Renal cortex interstitium (tissue), 15 donors: ENCODE results near the gene BCL3. TPM values are rescaled to one million over a fixed set of nuclear protein-coding genes. Genes with fewer than 3 reads are reported as not detected.
"Not testable (repeated sequence)": the region's sequence is repeated elsewhere in the genome, so short reads cannot be mapped to it uniquely, and the experiment has no call there.

Experiments
- DNase-seq, 11 donors: peaks; one replicate each; pipeline ENCODE4 v3.0.0-alpha.2; 2013; ENCODE audit warnings: low read depth in 9 of 11, low spot score in 4 of 11; ENCODE audit errors: extremely low read depth in 1 of 11
- long read RNA-seq, 16 experiments: transcript quantifications; one replicate each; lab custom pipeline, GENCODE V29; 2026
- polyA plus RNA-seq, 3 donors: library from polyadenylated mRNA; unstranded; fragments of 120-200 nt; gene quantifications; one replicate each; pipeline ENCODE4 v1.2.1, GENCODE V29; 2013; ENCODE audit not compliant: insufficient read length in 3 of 3

The BCL3 gene, protein sequence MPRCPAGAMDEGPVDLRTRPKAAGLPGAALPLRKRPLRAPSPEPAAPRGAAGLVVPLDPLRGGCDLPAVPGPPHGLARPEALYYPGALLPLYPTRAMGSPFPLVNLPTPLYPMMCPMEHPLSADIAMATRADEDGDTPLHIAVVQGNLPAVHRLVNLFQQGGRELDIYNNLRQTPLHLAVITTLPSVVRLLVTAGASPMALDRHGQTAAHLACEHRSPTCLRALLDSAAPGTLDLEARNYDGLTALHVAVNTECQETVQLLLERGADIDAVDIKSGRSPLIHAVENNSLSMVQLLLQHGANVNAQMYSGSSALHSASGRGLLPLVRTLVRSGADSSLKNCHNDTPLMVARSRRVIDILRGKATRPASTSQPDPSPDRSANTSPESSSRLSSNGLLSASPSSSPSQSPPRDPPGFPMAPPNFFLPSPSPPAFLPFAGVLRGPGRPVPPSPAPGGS
- 10 to 100 TPM in 1 of 3 donors, 1 to 10 TPM in 2; 4.4 to 14.3 (median 9.0) TPM for polyA plus RNA-seq
- long read RNA-seq, donor 1, partial matches to known transcripts, result 0 of 3 reads
- long read RNA-seq, donor 1, other reads (novel, unspliced or antisense), result 0 of 3 reads
- long read RNA-seq, donor 2, partial matches to known transcripts, result 0 of 3 reads
- long read RNA-seq, donor 2, other reads (novel, unspliced or antisense), result 0 of 3 reads
- long read RNA-seq, donor 3, partial matches to known transcripts, result 0 of 1 reads
- long read RNA-seq, donor 3, other reads (novel, unspliced or antisense), result 0 of 1 reads
- long read RNA-seq, donor 4, partial matches to known transcripts, result 0 of 2 reads
- long read RNA-seq, donor 4, other reads (novel, unspliced or antisense), result 0 of 2 reads
- long read RNA-seq, donor 5, partial matches to known transcripts, result 0 of 5 reads
- long read RNA-seq, donor 5, other reads (novel, unspliced or antisense), result 0 of 5 reads
- long read RNA-seq, donor 6, partial matches to known transcripts, result 0 of 5 reads
- long read RNA-seq, donor 6, other reads (novel, unspliced or antisense), result 0 of 5 reads
- long read RNA-seq, donor 7, partial matches to known transcripts, result 0 of 5 reads
- long read RNA-seq, donor 7, other reads (novel, unspliced or antisense), result 0 of 5 reads
- long read RNA-seq, donor 8, partial matches to known transcripts, result 0 of 6 reads
- long read RNA-seq, donor 8, other reads (novel, unspliced or antisense), result 0 of 6 reads
- long read RNA-seq, donor 9, partial matches to known transcripts, result 0 of 5 reads
- long read RNA-seq, donor 9, other reads (novel, unspliced or antisense), result 0 of 5 reads
- long read RNA-seq, donor 10, partial matches to known transcripts, result 0 of 5 reads
- long read RNA-seq, donor 10, other reads (novel, unspliced or antisense), result 0 of 5 reads
- long read RNA-seq, donor 11, partial matches to known transcripts, result 0 of 1 reads
- long read RNA-seq, donor 11, other reads (novel, unspliced or antisense), result 0 of 1 reads
- long read RNA-seq, donor 12, result 0 reads
- long read RNA-seq, donor 13, transcript BCL3-201 (9 exons, 2,038 nt), result major isoform, 5 of 7 reads
- long read RNA-seq, donor 13, partial matches to known transcripts, result 0 of 7 reads
- long read RNA-seq, donor 13, other reads (novel, unspliced or antisense), result 0 of 7 reads
- long read RNA-seq, donor 14, partial matches to known transcripts, result 0 of 1 reads
- long read RNA-seq, donor 14, other reads (novel, unspliced or antisense), result 0 of 1 reads
- long read RNA-seq, donor 15, partial matches to known transcripts, result 0 of 1 reads
- long read RNA-seq, donor 15, other reads (novel, unspliced or antisense), result 0 of 1 reads
- long read RNA-seq, donor 16, transcript BCL3-201 (9 exons, 2,038 nt), result major isoform, 7 of 8 reads
- long read RNA-seq, donor 16, partial matches to known transcripts, result 0 of 8 reads
- long read RNA-seq, donor 16, other reads (novel, unspliced or antisense), result 0 of 8 reads

DNA sequence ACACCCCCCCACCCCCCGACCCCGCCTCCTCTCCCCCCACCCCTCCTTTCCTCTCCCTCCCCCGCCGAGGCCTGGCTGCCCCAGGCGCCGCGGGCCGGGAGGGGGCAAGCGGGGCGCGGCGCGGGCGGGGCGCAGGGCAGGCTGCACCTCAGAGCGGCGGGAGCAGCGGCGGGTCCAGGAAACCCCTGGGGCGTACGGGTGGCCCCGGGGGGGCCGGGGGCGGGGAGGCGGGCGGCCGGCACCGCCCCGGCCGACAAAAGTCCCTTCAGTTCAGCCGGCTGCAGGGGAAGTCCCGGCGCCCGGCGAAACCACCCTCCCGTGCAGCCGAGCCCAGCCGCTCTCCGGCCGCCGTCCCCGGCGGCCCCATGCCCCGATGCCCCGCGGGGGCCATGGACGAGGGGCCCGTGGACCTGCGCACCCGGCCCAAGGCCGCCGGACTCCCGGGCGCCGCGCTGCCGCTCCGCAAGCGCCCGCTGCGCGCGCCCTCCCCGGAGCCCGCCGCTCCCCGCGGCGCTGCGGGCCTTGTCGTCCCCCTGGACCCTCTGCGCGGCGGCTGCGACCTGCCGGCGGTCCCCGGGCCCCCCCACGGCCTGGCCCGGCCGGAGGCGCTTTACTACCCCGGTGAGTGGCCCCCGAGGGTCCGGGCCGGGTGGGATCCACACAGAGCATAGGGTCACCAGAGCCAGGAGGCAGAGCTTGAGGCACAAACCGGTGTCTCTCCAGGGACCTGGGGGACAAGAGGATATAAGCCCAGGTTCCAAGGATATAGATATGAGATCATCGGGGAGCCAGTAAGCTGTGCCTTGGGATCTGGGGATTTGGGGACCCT is at the start of gene BCL3:
Gene BCL3 (plus strand): TSS at position 283 of the 829 bp plus-strand sequence. CDS start 83 bp downstream, at position 366.
- no peak for DNase-seq

GRCh38 chr19:44700547-44700946 is 48.0 kb upstream of the BCL3 start:
- DNase-seq, result no peak

DNA sequence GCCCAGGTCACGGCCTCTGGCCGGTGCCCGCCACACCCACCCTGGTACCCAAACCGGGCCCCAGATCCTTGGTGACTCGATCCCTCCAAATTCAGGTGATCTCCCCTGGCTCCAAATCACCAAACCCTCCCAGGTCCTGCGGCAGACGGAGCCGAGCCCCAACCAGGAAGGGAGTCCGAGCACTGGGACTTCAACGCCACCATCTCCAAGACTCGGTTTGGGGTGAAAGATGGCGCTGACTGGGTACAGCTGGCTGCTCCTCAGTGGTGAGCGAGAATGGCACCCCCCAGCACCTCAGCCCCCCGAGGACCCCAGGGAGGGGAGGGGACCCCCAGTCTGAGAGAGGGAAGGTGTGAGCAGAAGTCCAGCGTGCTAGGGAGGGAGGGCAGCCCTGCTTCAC is 47.3 kb upstream of the BCL3 start:
- no peak for DNase-seq

- no peak for DNase-seq
Observed at GRCh38 chr19:44702551-44703176, 45.8 kb upstream of the BCL3 start.

GRCh38 chr19:44703336-44704078 is 45.0 kb upstream of the BCL3 start:
- DNase-seq, result no peak

DNA sequence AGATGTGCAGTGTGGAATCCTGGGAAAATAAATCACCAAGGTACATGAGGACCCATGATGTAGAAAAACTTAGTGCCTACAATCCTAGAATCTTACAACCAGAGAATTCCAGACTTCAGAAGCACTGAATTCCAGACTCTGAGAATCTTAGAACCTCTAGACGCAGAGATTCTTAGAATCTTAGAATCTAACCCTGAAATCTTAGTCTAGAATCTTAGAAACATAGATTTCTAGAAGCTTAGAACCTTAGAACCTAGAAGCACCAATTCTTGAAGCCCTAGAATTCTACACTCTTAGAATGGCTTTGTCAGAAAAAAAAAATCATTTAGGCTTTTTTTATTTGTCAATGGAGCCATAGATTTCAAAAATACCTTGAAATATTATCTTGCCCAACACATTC is 43.5 kb upstream of the BCL3 start:
- no peak for DNase-seq

DNA sequence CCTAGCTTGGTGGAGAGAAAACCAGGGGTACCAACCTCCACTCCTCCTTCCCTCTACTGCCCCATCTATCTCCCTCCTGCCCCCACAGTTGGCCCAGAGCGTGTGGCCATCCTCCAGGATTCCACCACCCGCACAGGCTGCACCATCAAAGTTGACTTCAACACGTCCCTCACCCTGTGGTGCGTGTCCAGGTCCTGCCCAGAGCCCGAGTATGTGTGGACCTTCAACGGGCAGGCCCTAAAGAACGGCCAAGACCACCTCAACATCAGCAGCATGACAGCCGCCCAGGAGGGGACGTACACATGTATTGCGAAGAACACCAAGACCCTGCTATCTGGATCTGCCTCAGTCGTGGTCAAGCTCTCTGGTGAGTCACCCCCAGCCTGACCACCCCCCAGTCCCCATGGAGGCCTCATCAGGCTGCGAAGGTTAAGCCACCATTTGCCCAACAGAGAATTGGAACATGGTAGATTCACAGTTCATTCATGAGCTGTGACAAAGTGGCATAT is 43.0 kb upstream of the BCL3 start:
- DNase-seq, result no peak

DNA sequence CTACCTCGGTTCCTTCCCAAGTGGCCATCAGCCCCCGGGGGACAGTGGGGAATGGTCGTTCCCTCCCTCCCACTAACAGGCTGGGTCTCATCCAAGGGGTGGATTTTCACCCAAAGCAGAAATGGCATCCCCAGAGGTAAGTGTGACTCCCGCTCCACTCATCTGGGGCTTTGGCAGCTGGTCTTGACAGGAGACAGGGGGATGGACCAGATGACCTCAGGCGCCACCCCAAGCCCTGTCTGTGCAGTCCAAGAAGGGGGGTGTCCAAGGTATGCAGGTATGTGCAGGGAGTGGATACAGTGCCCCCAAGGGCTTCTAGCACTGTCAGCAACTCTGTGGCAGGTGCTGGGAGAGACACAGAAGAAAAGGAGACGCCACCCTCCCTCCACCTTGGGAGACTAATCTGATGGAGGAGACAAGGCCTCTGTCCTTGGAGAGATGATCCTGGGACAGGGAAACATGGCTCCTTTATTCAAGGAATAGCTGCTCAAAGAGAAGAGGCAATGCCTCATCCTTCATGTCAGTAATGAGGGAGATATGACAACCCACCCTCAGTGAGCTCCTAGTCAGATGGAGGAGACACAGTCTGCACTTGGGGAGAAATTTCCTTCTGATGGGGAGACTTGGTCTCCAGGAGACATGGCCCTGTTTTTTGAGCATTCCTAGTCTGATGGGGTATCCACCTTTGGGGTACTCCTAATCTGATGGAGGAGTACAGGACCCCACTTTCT is 41.8 kb upstream of the BCL3 start:
- no peak for DNase-seq

GRCh38 chr19:44707794-44708193 is 40.7 kb upstream of the BCL3 start:
- DNase-seq, result no peak

DNA sequence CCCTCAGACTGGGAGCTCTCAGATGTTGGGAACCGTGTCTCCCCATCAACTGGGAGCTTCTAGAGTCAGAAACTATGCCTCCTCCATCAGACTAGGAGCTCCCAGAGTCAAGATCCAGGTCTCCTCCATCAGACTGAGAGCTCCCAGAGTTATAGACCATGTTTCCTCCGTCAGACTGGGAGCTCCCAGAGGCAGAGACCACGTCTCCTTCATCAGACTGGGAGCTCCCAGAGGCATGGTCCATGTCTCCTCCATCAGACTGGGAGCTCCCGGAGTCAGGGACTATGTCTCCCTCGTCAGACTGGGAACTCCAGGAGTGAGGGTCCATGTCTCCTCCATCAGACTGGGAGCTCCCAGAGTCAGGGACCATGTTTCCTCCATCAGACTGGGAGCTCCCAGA is 39.6 kb upstream of the BCL3 start:
- no peak for DNase-seq

DNA sequence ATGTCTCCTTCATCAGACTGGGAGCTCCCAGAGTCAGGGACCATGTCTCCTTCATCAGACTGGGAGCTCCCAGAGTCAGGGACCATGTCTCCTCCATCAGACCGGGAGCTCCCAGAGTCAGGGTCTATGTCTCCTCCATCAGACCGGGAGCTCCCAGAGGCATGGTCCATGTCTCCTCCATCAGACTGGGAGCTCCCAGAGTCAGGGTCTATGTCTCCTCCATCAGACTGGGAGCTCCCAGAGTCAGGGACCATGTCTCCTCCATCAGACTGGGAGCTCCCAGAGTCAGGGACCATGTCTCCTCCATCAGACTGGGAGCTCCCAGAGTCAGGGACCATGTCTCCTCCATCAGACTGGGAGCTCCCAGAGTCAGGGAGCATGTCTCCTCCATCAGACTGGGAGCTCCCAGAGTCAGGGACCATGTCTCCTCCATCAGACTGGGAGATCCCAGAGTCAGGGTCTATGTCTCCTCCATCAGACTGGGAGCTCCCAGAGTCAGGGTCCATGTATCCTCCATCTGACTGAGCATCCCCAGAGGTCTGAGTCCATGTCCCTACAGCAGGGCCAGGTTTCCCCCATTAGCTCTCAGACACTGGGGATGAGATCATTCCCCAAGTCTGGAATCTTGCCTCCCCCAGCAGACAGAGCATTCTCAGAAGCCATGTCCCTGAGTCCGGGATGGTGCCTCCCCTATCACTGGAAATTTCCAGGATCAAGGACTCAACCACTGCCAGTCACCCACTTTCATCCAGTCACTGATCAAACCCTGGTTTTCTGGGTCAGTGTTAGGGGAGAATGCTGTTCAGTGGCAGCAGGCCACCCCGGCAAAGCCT is 38.9 kb upstream of the BCL3 start:
- not testable (repeated sequence) for DNase-seq

DNA sequence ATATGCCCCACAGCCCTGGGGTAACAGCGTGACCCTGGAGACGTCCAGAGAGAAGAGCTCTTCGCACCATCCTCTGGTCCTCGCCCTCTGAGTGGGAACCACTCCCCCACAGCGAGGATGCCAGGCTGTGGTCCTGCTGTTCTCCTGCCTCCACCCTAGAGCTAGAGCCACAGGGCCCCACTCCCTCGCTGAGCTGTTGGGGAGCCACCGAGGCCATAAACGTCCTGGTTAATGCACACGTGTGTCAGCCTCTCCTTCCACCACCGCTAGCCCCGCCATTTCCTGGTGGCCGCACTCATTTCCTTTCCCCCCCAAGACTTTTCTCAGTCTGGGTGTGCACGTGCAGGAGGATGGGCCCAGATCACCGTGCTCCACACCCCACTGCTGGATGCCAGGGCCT is 38.0 kb upstream of the BCL3 start:
- no peak for DNase-seq

GRCh38 chr19:44712864-44713515 is 35.5 kb upstream of the BCL3 start:
- no peak for DNase-seq

DNA sequence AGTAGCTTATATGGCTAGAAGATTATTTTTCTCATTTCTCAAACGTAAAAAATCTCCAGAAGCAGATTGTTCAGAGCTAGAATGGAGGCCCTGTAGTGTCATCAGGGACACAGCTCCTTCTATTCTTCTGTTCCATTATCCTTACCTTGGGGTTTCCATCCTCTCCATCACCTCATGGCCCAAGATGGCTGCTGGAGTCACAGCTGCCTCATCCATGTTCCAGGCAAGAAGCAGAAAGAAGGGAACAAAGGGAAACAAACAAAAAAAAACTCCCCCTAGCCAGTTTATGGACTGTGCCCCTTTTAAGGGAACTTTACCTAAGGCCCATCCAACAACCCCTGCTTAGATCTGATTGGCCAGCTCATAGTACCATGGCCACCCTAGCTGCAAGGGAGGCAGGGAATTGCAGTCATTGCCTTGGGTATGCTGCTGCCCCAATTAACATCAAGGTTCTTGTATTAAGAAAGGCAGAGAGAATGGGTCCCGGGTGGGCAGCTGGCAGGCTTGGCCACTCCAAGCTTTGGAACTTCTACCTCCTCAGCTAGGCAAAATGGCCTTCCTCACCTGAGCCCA is 33.8 kb upstream of the BCL3 start:
- DNase-seq, result no peak
